HL-60 (cell line): ENCODE data around the gene TMEM31.

Experiments
- POLR2AphosphoS5 ChIP-seq: IDR thresholded peaks from 2 replicates; pipeline ENCODE4 v1.6.1; 2012; ENCODE audit warnings: low read depth
- TF ChIP-seq, protein P1 (sequence below): IDR thresholded peaks from one replicate; pipeline ENCODE4 v1.5.1; 2011; ENCODE audit warnings: low read length, control low read depth, inconsistent platforms; ENCODE audit not compliant: insufficient read depth

DNA sequence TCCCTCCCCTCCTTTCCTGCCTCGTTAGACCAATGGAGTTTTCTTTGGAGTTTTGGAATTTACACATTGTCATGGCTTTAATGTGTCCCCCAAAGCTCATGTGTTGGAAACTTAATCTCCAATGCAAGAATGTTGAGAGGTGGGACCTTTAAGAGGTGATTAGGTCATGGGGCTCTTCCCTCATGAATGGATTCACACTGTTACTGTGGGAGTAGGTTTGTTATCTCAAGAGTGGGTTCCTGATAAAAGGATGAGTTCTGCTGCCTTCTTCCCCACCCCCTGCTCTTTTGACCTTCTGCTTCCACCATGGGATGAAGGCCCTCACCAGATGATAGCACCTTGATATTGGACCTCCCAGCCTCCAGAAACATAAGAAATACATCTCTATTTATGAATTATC is 41.0 kb upstream of the TMEM31 start:
- TF ChIP-seq, protein P1, sequence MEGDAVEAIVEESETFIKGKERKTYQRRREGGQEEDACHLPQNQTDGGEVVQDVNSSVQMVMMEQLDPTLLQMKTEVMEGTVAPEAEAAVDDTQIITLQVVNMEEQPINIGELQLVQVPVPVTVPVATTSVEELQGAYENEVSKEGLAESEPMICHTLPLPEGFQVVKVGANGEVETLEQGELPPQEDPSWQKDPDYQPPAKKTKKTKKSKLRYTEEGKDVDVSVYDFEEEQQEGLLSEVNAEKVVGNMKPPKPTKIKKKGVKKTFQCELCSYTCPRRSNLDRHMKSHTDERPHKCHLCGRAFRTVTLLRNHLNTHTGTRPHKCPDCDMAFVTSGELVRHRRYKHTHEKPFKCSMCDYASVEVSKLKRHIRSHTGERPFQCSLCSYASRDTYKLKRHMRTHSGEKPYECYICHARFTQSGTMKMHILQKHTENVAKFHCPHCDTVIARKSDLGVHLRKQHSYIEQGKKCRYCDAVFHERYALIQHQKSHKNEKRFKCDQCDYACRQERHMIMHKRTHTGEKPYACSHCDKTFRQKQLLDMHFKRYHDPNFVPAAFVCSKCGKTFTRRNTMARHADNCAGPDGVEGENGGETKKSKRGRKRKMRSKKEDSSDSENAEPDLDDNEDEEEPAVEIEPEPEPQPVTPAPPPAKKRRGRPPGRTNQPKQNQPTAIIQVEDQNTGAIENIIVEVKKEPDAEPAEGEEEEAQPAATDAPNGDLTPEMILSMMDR = no peak
- TF ChIP-seq POLR2AphosphoS5 = no peak
